NK-92 (cell line): ENCODE measurements around the gene CNTN4.
"Not testable (repeated sequence)": the region's sequence is repeated elsewhere in the genome, so short reads cannot be mapped to it uniquely, and the experiment has no call there.

ENCODE experiments used
- DNase-seq: peaks from one replicate; lab custom pipeline; 2025; ENCODE audit not compliant: unreplicated experiment; lab: John Stamatoyannopoulos, UW

The CNTN4 gene

GRCh38 chr3:2098398-2099027 is at the start of gene CNTN4:
Gene CNTN4, plus strand, starts transcription at chr3:2098866.
- no peak for DNase-seq

- DNase-seq = no peak
Measured at GRCh38 chr3:2061360-2061759, 37.3 kb upstream of the CNTN4 start.

GRCh38 chr3:2071531-2071930 is 27.1 kb upstream of the CNTN4 start:
- no peak for DNase-seq

GRCh38 chr3:2078821-2079220 is 19.8 kb upstream of the CNTN4 start:
- DNase-seq = no peak

GRCh38 chr3:2082871-2083480 is 15.7 kb upstream of the CNTN4 start:
- DNase-seq = no peak

- DNase-seq = not testable (repeated sequence)
Measured at GRCh38 chr3:2083558-2083957, 15.1 kb upstream of the CNTN4 start.

GRCh38 chr3:2090095-2090911 is 8.4 kb upstream of the CNTN4 start:
- DNase-seq = no peak

- no peak for DNase-seq
Measured at GRCh38 chr3:2092758-2093157, 5.9 kb upstream of the CNTN4 start.

GRCh38 chr3:2094941-2095340 is 3.7 kb upstream of the CNTN4 start:
- no peak for DNase-seq

GRCh38 chr3:2096216-2096615 is 2.5 kb upstream of the CNTN4 start:
- no peak for DNase-seq

- DNase-seq = no peak
Measured at GRCh38 chr3:2097641-2098191, 950 bp upstream of the CNTN4 start.

- DNase-seq = no peak
Measured at GRCh38 chr3:2099028-2099671, 484 bp downstream of the CNTN4 start.

- DNase-seq = no peak
Measured at GRCh38 chr3:2099779-2100191, 1.1 kb downstream of the CNTN4 start.

- DNase-seq = no peak
Measured at GRCh38 chr3:2106438-2106837, 7.8 kb downstream of the CNTN4 start.

- DNase-seq = no peak
Measured at GRCh38 chr3:2110597-2111117, 12.0 kb downstream of the CNTN4 start.

GRCh38 chr3:2114617-2115275 is 16.1 kb downstream of the CNTN4 start:
- no peak for DNase-seq

GRCh38 chr3:2130726-2131125 is 32.1 kb downstream of the CNTN4 start:
- DNase-seq = no peak

GRCh38 chr3:2133146-2133545 is 34.5 kb downstream of the CNTN4 start:
- DNase-seq = no peak

GRCh38 chr3:2137651-2138050 is 39.0 kb downstream of the CNTN4 start:
- DNase-seq = no peak

GRCh38 chr3:2141482-2141881 is 42.8 kb downstream of the CNTN4 start:
- no peak for DNase-seq
